GM23338 (cell line): ENCODE results near the gene TTC27. TPM values are rescaled to one million over a fixed set of nuclear protein-coding genes. Genes with fewer than 3 reads are reported as not detected.

ENCODE experiments used
- ATAC-seq: fragments of 200-7000 bp; cut with Tn5 transposase; 3 replicates; pipeline ENCODE4 v1.9.1; 2020
- DNase-seq: peaks from one replicate; pipeline ENCODE4 v3.0.0-alpha.2; 2015; ENCODE audit warnings: low spot score
- H2AFZ ChIP-seq: fragments of 200-600 bp; sonication (generic); 2 replicates; pipeline ENCODE4 v1.8.0; 2016; ENCODE audit warnings: antibody characterized with exemption, mild to moderate bottlenecking, moderate library complexity
- H3F3A ChIP-seq: fragments of 200-600 bp; sonication (generic); replicated peaks from 2 replicates; pipeline ENCODE4 v1.8.0; 2017; ENCODE audit warnings: antibody characterized with exemption, mixed run types, low read depth
- H3K27ac ChIP-seq: fragments of 200-600 bp; sonication (generic); 2 replicates; pipeline ENCODE4 v1.6.1; 2016; ENCODE audit warnings: low read depth
- H3K27me3 ChIP-seq: fragments of 200-600 bp; sonication (generic); 2 replicates; pipeline ENCODE4 v1.8.0; 2016; ENCODE audit warnings: mild to moderate bottlenecking, mixed run types, moderate library complexity; ENCODE audit not compliant: insufficient read depth
- H3K36me3 ChIP-seq: fragments of 200-600 bp; sonication (generic); 2 replicates; pipeline ENCODE4 v1.8.0; 2016; ENCODE audit warnings: mild to moderate bottlenecking; ENCODE audit not compliant: insufficient read depth
- H3K4me1 ChIP-seq: fragments of 200-600 bp; sonication (generic); 2 replicates; pipeline ENCODE4 v1.8.0; 2016; ENCODE audit warnings: mild to moderate bottlenecking, moderate library complexity; ENCODE audit not compliant: insufficient read depth
- H3K4me2 ChIP-seq: fragments of 200-600 bp; sonication (generic); 2 replicates; pipeline ENCODE4 v1.7.1; 2017; ENCODE audit warnings: mixed run types
- H3K4me3 ChIP-seq: fragments of 200-600 bp; sonication (generic); 2 replicates; pipeline ENCODE4 v1.6.1; 2016; ENCODE audit warnings: mixed run types
- H3K79me2 ChIP-seq: fragments of 200-600 bp; sonication (generic); replicated peaks from 2 replicates; pipeline ENCODE4 v1.8.0; 2017; ENCODE audit warnings: mild to moderate bottlenecking; ENCODE audit not compliant: insufficient read depth
- H3K9me2 ChIP-seq: fragments of 200-600 bp; sonication (generic); 2 replicates; pipeline ENCODE4 v1.8.0; 2017; ENCODE audit not compliant: insufficient read depth
- H4K20me1 ChIP-seq: fragments of 200-600 bp; sonication (generic); replicated peaks from 2 replicates; pipeline ENCODE4 v1.8.0; 2017; ENCODE audit warnings: mild to moderate bottlenecking; ENCODE audit not compliant: insufficient read depth
- H3K27ac Mint-ChIP-seq: 2 replicates; pipeline ENCODE4 v1.8.0; 2020; ENCODE audit warnings: inconsistent platforms, mild to moderate bottlenecking, moderate library complexity, mixed read lengths
- H3K27me3 Mint-ChIP-seq: 3 replicates; pipeline ENCODE4 v1.8.0; 2022; ENCODE audit warnings: low read depth, mild to moderate bottlenecking, moderate library complexity, mixed read lengths, inconsistent platforms; ENCODE audit not compliant: insufficient read depth, poor library complexity
- H3K36me3 Mint-ChIP-seq: 3 replicates; pipeline ENCODE4 v1.8.0; 2021; ENCODE audit warnings: low read depth, mild to moderate bottlenecking, inconsistent platforms, moderate library complexity, mixed read lengths
- H3K4me1 Mint-ChIP-seq: 3 replicates; pipeline ENCODE4 v1.8.0; 2020; ENCODE audit warnings: mild to moderate bottlenecking, inconsistent platforms, mixed read lengths
- H3K4me3 Mint-ChIP-seq: 3 replicates; pipeline ENCODE4 v1.8.0; 2021; ENCODE audit warnings: moderate library complexity, mild to moderate bottlenecking, inconsistent platforms, mixed read lengths
- H3K9me3 Mint-ChIP-seq: 3 replicates; pipeline ENCODE4 v1.8.0; 2020; ENCODE audit warnings: moderate library complexity, mild to moderate bottlenecking, inconsistent platforms, mixed read lengths
- CREB1 ChIP-seq: fragments of 250-450 bp; sonication (Bioruptor Pico); IDR thresholded peaks from 2 replicates; pipeline ENCODE4 v1.5.0; 2020; ENCODE audit warnings: low read depth, mild to moderate bottlenecking, moderate library complexity
- EZH2 ChIP-seq: fragments of 200-600 bp; sonication (generic); IDR thresholded peaks from one replicate; pipeline ENCODE4 v1.8.0; 2017; ENCODE audit warnings: antibody characterized with exemption, mild to moderate bottlenecking, low read depth; ENCODE audit not compliant: unreplicated experiment
- EZH2phosphoT487 ChIP-seq: fragments of 200-600 bp; sonication (generic); IDR thresholded peaks from one replicate; pipeline ENCODE4 v1.8.1; 2018; ENCODE audit warnings: antibody characterized with exemption; ENCODE audit not compliant: unreplicated experiment
- JUNB ChIP-seq: IDR thresholded peaks from one replicate; pipeline ENCODE4 v1.6.1; 2016; ENCODE audit warnings: antibody characterized with exemption; ENCODE audit not compliant: unreplicated experiment
- NANOG ChIP-seq: IDR thresholded peaks from 2 replicates; pipeline ENCODE4 v1.6.1; 2016; ENCODE audit warnings: antibody characterized with exemption, borderline replicate concordance
- POLR2AphosphoS5 ChIP-seq: IDR thresholded peaks from 2 replicates; pipeline ENCODE4 v1.6.1; 2016; ENCODE audit warnings: antibody characterized with exemption, low read depth
- STAT1 ChIP-seq: IDR thresholded peaks from one replicate; pipeline ENCODE4 v1.6.1; 2016; ENCODE audit warnings: antibody characterized with exemption; ENCODE audit not compliant: unreplicated experiment
- ZNF114 ChIP-seq: fragments of 250-450 bp; sonication (Bioruptor Pico); IDR thresholded peaks from 2 replicates; pipeline ENCODE4 v1.5.0; 2020; ENCODE audit warnings: mild to moderate bottlenecking, moderate library complexity
- ZNF331 ChIP-seq: fragments of 250-450 bp; sonication (Bioruptor Pico); IDR thresholded peaks from 2 replicates; pipeline ENCODE4 v1.5.0; 2020; ENCODE audit warnings: low read depth, mild to moderate bottlenecking, moderate library complexity
- polyA plus RNA-seq: library from polyadenylated mRNA; unstranded; fragments of >200 nt; fragmentation: Nextera tagmentation; extraction: Ambion mirVana; gene quantifications from 2 replicates; pipeline ENCODE4 v1.2.1, GENCODE V29; 2016
- total RNA-seq: library from RNA; depleted of rRNA; stranded (reverse); fragments of >200 nt; shearing (Covaris generic); gene quantifications from 2 replicates; pipeline ENCODE4 v1.2.3, GENCODE V29; 2014
- TF ChIP-seq, protein P1 (sequence below): fragments of 250-450 bp; sonication (Bioruptor Pico); IDR thresholded peaks from 2 replicates; pipeline ENCODE4 v1.5.0; 2020; ENCODE audit warnings: mild to moderate bottlenecking, moderate library complexity
- TF ChIP-seq, protein P2 (sequence below): IDR thresholded peaks from 2 replicates; pipeline ENCODE4 v1.6.1; 2016; ENCODE audit warnings: antibody characterized with exemption
- TF ChIP-seq, protein P3 (sequence below): IDR thresholded peaks from one replicate; pipeline ENCODE4 v1.6.1; 2018; ENCODE audit warnings: antibody characterized with exemption; ENCODE audit not compliant: unreplicated experiment
- TF ChIP-seq, protein P4 (sequence below), 2 experiments: fragments of 200-600 bp in 1 of 2; sonication (generic) in 1 of 2; conservative IDR thresholded peaks; 2 replicates each; pipeline versions ENCODE4 v1.5.1 to v1.6.1; 2016 to 2017; ENCODE audit warnings: antibody characterized with exemption in 2 of 2, low read depth in 2 of 2, mild to moderate bottlenecking in 2 of 2, moderate library complexity in 1 of 2

TTC27 gene
- total and polyA plus RNA-seq, 2 experiments from 2014 or later = 11.8 to 41.3 TPM

DNA sequence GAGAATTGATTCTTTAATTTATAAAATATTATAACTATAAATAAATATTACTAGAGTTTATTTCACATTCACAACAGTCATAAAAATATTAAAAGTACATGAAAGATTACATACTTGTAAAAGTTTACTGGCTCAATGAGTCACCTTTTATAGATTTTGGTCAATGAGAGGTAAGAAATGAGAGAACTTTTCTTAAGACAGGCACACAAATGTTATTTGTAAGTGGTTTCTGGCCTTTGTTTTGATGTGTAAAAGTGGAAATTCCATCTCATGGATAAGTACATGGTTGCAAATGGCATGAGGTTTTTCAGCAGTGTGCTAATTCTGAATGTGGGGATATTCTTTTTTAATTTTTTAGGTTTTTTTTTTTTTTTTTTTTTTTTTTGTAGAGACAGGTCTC lies 63.8 kb downstream of the TTC27 start:
- DNase-seq = no peak
- Histone ChIP-seq H3K4me3 (no peak overlapping the region), H3K4me2 (no peak overlapping the region), H3K27me3 (no peaks in the 10 kb centered on the region), H4K20me1 (no peaks in the 10 kb centered on the region), H2AFZ (no peak overlapping the region), H3K36me3 (no peaks in the 10 kb centered on the region), H3K79me2 (no peaks in the 10 kb centered on the region), H3F3A (no peaks in the 10 kb centered on the region), H3K27ac (no peak overlapping the region), H3K4me1 (no peaks in the 10 kb centered on the region), H3K9me2 (no peaks in the 10 kb centered on the region)
- TF ChIP-seq, protein P1, sequence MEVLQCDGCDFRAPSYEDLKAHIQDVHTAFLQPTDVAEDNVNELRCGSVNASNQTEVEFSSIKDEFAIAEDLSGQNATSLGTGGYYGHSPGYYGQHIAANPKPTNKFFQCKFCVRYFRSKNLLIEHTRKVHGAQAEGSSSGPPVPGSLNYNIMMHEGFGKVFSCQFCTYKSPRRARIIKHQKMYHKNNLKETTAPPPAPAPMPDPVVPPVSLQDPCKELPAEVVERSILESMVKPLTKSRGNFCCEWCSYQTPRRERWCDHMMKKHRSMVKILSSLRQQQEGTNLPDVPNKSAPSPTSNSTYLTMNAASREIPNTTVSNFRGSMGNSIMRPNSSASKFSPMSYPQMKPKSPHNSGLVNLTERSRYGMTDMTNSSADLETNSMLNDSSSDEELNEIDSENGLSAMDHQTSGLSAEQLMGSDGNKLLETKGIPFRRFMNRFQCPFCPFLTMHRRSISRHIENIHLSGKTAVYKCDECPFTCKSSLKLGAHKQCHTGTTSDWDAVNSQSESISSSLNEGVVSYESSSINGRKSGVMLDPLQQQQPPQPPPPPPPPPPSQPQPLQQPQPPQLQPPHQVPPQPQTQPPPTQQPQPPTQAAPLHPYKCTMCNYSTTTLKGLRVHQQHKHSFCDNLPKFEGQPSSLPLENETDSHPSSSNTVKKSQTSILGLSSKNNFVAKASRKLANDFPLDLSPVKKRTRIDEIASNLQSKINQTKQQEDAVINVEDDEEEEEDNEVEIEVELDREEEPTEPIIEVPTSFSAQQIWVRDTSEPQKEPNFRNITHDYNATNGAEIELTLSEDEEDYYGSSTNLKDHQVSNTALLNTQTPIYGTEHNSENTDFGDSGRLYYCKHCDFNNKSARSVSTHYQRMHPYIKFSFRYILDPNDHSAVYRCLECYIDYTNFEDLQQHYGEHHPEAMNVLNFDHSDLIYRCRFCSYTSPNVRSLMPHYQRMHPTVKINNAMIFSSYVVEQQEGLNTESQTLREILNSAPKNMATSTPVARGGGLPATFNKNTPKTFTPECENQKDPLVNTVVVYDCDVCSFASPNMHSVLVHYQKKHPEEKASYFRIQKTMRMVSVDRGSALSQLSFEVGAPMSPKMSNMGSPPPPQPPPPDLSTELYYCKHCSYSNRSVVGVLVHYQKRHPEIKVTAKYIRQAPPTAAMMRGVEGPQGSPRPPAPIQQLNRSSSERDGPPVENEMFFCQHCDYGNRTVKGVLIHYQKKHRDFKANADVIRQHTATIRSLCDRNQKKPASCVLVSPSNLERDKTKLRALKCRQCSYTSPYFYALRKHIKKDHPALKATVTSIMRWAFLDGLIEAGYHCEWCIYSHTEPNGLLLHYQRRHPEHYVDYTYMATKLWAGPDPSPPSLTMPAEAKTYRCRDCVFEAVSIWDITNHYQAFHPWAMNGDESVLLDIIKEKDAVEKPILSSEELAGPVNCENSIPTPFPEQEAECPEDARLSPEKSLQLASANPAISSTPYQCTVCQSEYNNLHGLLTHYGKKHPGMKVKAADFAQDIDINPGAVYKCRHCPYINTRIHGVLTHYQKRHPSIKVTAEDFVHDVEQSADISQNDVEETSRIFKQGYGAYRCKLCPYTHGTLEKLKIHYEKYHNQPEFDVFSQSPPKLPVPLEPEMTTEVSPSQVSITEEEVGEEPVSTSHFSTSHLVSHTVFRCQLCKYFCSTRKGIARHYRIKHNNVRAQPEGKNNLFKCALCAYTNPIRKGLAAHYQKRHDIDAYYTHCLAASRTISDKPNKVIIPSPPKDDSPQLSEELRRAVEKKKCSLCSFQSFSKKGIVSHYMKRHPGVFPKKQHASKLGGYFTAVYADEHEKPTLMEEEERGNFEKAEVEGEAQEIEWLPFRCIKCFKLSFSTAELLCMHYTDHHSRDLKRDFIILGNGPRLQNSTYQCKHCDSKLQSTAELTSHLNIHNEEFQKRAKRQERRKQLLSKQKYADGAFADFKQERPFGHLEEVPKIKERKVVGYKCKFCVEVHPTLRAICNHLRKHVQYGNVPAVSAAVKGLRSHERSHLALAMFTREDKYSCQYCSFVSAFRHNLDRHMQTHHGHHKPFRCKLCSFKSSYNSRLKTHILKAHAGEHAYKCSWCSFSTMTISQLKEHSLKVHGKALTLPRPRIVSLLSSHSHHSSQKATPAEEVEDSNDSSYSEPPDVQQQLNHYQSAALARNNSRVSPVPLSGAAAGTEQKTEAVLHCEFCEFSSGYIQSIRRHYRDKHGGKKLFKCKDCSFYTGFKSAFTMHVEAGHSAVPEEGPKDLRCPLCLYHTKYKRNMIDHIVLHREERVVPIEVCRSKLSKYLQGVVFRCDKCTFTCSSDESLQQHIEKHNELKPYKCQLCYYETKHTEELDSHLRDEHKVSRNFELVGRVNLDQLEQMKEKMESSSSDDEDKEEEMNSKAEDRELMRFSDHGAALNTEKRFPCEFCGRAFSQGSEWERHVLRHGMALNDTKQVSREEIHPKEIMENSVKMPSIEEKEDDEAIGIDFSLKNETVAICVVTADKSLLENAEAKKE (CRISPR knock-in tag) = no peak
- TF ChIP-seq NANOG (no peak), CREB1 (no peak), STAT1 (no peak), POLR2AphosphoS5 (no peak), ZNF114 (CRISPR knock-in tag) (no peak), EZH2 (no peak), EZH2phosphoT487 (no peak), JUNB (no peak), ZNF331 (no peak)
- TF ChIP-seq, protein P2, sequence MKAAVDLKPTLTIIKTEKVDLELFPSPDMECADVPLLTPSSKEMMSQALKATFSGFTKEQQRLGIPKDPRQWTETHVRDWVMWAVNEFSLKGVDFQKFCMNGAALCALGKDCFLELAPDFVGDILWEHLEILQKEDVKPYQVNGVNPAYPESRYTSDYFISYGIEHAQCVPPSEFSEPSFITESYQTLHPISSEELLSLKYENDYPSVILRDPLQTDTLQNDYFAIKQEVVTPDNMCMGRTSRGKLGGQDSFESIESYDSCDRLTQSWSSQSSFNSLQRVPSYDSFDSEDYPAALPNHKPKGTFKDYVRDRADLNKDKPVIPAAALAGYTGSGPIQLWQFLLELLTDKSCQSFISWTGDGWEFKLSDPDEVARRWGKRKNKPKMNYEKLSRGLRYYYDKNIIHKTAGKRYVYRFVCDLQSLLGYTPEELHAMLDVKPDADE = no peak
- TF ChIP-seq, protein P3, sequence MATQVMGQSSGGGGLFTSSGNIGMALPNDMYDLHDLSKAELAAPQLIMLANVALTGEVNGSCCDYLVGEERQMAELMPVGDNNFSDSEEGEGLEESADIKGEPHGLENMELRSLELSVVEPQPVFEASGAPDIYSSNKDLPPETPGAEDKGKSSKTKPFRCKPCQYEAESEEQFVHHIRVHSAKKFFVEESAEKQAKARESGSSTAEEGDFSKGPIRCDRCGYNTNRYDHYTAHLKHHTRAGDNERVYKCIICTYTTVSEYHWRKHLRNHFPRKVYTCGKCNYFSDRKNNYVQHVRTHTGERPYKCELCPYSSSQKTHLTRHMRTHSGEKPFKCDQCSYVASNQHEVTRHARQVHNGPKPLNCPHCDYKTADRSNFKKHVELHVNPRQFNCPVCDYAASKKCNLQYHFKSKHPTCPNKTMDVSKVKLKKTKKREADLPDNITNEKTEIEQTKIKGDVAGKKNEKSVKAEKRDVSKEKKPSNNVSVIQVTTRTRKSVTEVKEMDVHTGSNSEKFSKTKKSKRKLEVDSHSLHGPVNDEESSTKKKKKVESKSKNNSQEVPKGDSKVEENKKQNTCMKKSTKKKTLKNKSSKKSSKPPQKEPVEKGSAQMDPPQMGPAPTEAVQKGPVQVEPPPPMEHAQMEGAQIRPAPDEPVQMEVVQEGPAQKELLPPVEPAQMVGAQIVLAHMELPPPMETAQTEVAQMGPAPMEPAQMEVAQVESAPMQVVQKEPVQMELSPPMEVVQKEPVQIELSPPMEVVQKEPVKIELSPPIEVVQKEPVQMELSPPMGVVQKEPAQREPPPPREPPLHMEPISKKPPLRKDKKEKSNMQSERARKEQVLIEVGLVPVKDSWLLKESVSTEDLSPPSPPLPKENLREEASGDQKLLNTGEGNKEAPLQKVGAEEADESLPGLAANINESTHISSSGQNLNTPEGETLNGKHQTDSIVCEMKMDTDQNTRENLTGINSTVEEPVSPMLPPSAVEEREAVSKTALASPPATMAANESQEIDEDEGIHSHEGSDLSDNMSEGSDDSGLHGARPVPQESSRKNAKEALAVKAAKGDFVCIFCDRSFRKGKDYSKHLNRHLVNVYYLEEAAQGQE = no peak
- TF ChIP-seq, protein P4, sequence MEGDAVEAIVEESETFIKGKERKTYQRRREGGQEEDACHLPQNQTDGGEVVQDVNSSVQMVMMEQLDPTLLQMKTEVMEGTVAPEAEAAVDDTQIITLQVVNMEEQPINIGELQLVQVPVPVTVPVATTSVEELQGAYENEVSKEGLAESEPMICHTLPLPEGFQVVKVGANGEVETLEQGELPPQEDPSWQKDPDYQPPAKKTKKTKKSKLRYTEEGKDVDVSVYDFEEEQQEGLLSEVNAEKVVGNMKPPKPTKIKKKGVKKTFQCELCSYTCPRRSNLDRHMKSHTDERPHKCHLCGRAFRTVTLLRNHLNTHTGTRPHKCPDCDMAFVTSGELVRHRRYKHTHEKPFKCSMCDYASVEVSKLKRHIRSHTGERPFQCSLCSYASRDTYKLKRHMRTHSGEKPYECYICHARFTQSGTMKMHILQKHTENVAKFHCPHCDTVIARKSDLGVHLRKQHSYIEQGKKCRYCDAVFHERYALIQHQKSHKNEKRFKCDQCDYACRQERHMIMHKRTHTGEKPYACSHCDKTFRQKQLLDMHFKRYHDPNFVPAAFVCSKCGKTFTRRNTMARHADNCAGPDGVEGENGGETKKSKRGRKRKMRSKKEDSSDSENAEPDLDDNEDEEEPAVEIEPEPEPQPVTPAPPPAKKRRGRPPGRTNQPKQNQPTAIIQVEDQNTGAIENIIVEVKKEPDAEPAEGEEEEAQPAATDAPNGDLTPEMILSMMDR (conservative IDR thresholded peaks at IDR 0.05; ENCODE audit: low read depth in 2 of 2) = no peak
- Mint-ChIP-seq H3K27ac (no peak overlapping the region), H3K27me3 (no peaks in the 10 kb centered on the region), H3K4me3 (no peak overlapping the region), H3K4me1 (no peaks in the 10 kb centered on the region), H3K36me3 (no peaks in the 10 kb centered on the region), H3K9me3 (no peaks in the 10 kb centered on the region)
- no peak for ATAC-seq
